HepG2 (cell line): ENCODE data around the gene SLC6A9. TPM values are rescaled to one million over a fixed set of nuclear protein-coding genes. Genes with fewer than 3 reads are reported as not detected.

Experiments used
- ATAC-seq: fragments of 200-7000 bp; cut with Tn5 transposase; 3 replicates; pipeline ENCODE4 v1.9.1; 2020; ENCODE audit warnings: mild to moderate bottlenecking, moderate library complexity
- BruUV-seq: library from RNA; stranded (reverse); fragments of 400-500 nt; replicated peaks from 2 replicates; lab custom pipeline; 2021; lab: Mats Ljungman, UMichigan
- CTCF ChIA-PET: fragments of 300-600 bp; formaldehyde crosslinking; extraction: SDS; loops from one replicate; lab custom pipeline; 2021; ENCODE audit warnings: low total read pairs, inconsistent platforms, low intra/inter-chr PET ratio; lab: Yijun Ruan, JAX
- POLR2A ChIA-PET: fragments of 350-600 bp; sonication (Branson Sonifier 250); formaldehyde crosslinking; loops from one replicate; lab custom pipeline; 2020; ENCODE audit warnings: antibody characterized with exemption, inconsistent platforms; lab: Yijun Ruan, JAX
- DNase-seq: peaks from one replicate; pipeline ENCODE4 v3.0.0-alpha.2; 2015; ENCODE audit warnings: low spot score
- FAIRE-seq: peaks from 3 replicates; lab custom pipeline; 2011; peaks lifted over from hg19 to GRCh38; lab: Jason Lieb, UNC
- H2AFZ ChIP-seq: one replicate; pipeline ENCODE4 v1.6.1; 2011; ENCODE audit warnings: low read length, inconsistent platforms
- H3K27ac ChIP-seq: fragments of 300-600 bp; 3 replicates; pipeline ENCODE4 v1.8.0; 2011; ENCODE audit warnings: mixed run types, mild to moderate bottlenecking, mixed read lengths, low read length, inconsistent platforms; ENCODE audit not compliant: insufficient read depth; ENCODE audit errors: extremely low read length
- H3K27me3 ChIP-seq, 2 experiments: fragments of 200-600 bp in 1 of 2; 2 replicates in 1 of 2; 3 replicates in 1 of 2; pipeline versions ENCODE4 v1.6.0 to v1.8.0; 2011; ENCODE audit warnings: low read length in 2 of 2, mild to moderate bottlenecking in 2 of 2, moderate library complexity in 2 of 2, inconsistent platforms in 1 of 2; ENCODE audit not compliant: insufficient read depth in 2 of 2, control insufficient read depth in 1 of 2
- H3K36me3 ChIP-seq, 2 experiments: fragments of 200-600 bp in 1 of 2; replicated peaks in 1 of 2; 2 replicates in 1 of 2; 3 replicates in 1 of 2; pipeline versions ENCODE4 v1.5.1 to v1.8.0; 2011; ENCODE audit warnings: low read length in 2 of 2, inconsistent platforms in 1 of 2; ENCODE audit not compliant: insufficient read depth in 2 of 2, control insufficient read depth in 1 of 2
- H3K4me1 ChIP-seq: 2 replicates; pipeline ENCODE4 v1.5.1; 2012; ENCODE audit warnings: low read length, inconsistent platforms; ENCODE audit not compliant: insufficient read depth
- H3K4me2 ChIP-seq: 2 replicates; pipeline ENCODE4 v1.6.0; 2011; ENCODE audit warnings: low read depth, low read length, inconsistent platforms
- H3K4me3 ChIP-seq, 3 experiments: fragments of 200-600 bp in 1 of 3; sonication (generic), shearing (Covaris generic) in 1 of 3; replicated peaks in 1 of 3; 2 replicates each; pipeline ENCODE4 v1.5.1; 2011 to 2016; ENCODE audit warnings: low read length in 3 of 3, inconsistent platforms in 2 of 3, low read depth in 2 of 3, mild to moderate bottlenecking in 2 of 3, control low read depth in 1 of 3, mixed read lengths in 1 of 3; ENCODE audit not compliant: insufficient read depth in 1 of 3
- H3K79me2 ChIP-seq: one replicate; pipeline ENCODE4 v1.6.1; 2011; ENCODE audit warnings: low read length, inconsistent platforms; ENCODE audit not compliant: insufficient read depth
- H3K9ac ChIP-seq: 2 replicates; pipeline ENCODE4 v1.6.0; 2011; ENCODE audit warnings: mild to moderate bottlenecking, low read depth, low read length, inconsistent platforms; ENCODE audit not compliant: insufficient read depth
- H3K9me3 ChIP-seq: 2 replicates; pipeline ENCODE4 v1.5.1; 2012; ENCODE audit warnings: mild to moderate bottlenecking, low read length
- H4K20me1 ChIP-seq: 2 replicates; pipeline ENCODE4 v1.6.0; 2011; ENCODE audit warnings: inconsistent platforms, mild to moderate bottlenecking, low read length, moderate library complexity; ENCODE audit not compliant: insufficient read depth
- DNMT1 ChIP-seq: sonication (generic); formaldehyde crosslinking; IDR thresholded peaks from 2 replicates; pipeline ENCODE4 v1.5.1; 2020; ENCODE audit warnings: mild to moderate bottlenecking, missing genetic modification reagents
- FOXP1 ChIP-seq, 2 experiments: fragments of 450-650 bp in 1 of 2; IDR thresholded peaks; 2 replicates each; pipeline ENCODE4 v1.6.1; 2017 to 2018; ENCODE audit warnings: antibody characterized with exemption in 1 of 2
- GMEB2 ChIP-seq: IDR thresholded peaks from 2 replicates; pipeline ENCODE4 v1.6.1; 2016; ENCODE audit warnings: missing biosample characterization, missing genetic modification reagents, low read depth
- MEIS1 ChIP-seq: sonication (generic); formaldehyde crosslinking; IDR thresholded peaks from 2 replicates; pipeline ENCODE4 v1.9.0; 2021; ENCODE audit warnings: mild to moderate bottlenecking, missing genetic modification reagents, moderate library complexity, borderline replicate concordance
- SAFB2 ChIP-seq: sonication (generic); formaldehyde crosslinking; IDR thresholded peaks from 2 replicates; pipeline ENCODE4 v1.5.1; 2020; ENCODE audit warnings: missing genetic modification reagents, low read depth, mild to moderate bottlenecking, borderline replicate concordance
- ZFP90 ChIP-seq: sonication (generic); formaldehyde crosslinking; IDR thresholded peaks from 2 replicates; pipeline ENCODE4 v1.8.0; 2022; ENCODE audit warnings: missing genetic modification reagents, mild to moderate bottlenecking, inconsistent platforms, borderline replicate concordance
- ZGPAT ChIP-seq: IDR thresholded peaks from 2 replicates; pipeline ENCODE4 v1.6.1; 2016; ENCODE audit warnings: mild to moderate bottlenecking
- ZNF713 ChIP-seq: sonication (generic); formaldehyde crosslinking; IDR thresholded peaks from 2 replicates; pipeline ENCODE4 v1.4.0; 2020; ENCODE audit warnings: mild to moderate bottlenecking, missing genetic modification reagents
- in situ Hi-C: cut with HindIII; loops from 2 replicates; pipeline ENCODE4 v1.10.0; 2017; ENCODE audit warnings: low pct_unique_long_range_greater_than_20kb; ENCODE audit not compliant: extremely low pct_ligation_motif_present
- intact Hi-C: fragments of 100-400 bp; cut with micrococcal nuclease; formaldehyde crosslinking; loops from one replicate; pipeline ENCODE4 v1.10.0; 2022; ENCODE audit not compliant: unreplicated experiment
- polyA plus RNA-seq, 8 experiments: library from polyadenylated mRNA; depleted of rRNA in 3 of 8; stranded (reverse) in 7 of 8; unstranded in 1 of 8; fragments of >200 nt; fragmentation: Illumina TruSeq in 4 of 8; extraction: Trizol in 4 of 8; gene quantifications; 2 replicates each; pipeline versions ENCODE4 v1.2.1 to v1.2.3, GENCODE V29; 2011 to 2016; ENCODE audit warnings: low read depth in 4 of 8, missing spikeins in 1 of 8, mixed read lengths in 1 of 8; ENCODE audit not compliant: insufficient read depth in 1 of 8
- total RNA-seq, 5 experiments: library from RNA; depleted of rRNA; stranded (reverse); fragments of >200 nt; fragmentation: Illumina TruSeq; extraction: Trizol; gene quantifications; 2 replicates each; pipeline ENCODE4 v1.2.3, GENCODE V29; 2016; ENCODE audit warnings: low read depth in 1 of 5
- TF ChIP-seq, protein P1 (sequence below): conservative IDR thresholded peaks from 2 replicates; pipeline ENCODE4 v1.6.1; 2018; ENCODE audit warnings: missing genetic modification reagents
- TF ChIP-seq, protein P2 (sequence below): sonication (generic); formaldehyde crosslinking; conservative IDR thresholded peaks from 2 replicates; pipeline ENCODE4 v1.8.0; 2022; ENCODE audit warnings: missing genetic modification reagents

SLC6A9 gene
- total and polyA plus RNA-seq, 2 of the 13 experiments (the other 11 are each of a cell fraction or from before 2014, with no cell fraction given): 8.5 to 9.9 TPM

DNA sequence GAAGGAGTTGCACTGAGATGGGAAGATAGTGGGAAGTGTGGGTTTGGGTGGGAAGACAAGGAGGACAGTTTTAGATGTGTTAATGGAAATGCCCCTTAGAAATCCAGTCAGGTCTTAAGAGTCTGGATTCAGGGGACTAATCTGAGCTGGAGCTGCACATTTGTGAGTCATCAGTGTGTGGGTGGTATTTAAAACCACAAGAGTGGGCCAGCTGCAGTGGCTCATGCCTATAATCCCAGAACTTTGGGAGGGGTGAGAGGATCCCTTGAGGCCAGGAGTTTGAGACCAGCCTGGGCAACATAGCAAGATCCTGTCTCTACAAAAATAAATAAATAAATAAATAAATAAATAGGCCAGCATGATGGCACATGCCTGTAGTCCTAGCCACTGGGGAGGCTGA lies 40.9 kb upstream of the SLC6A9 start:
- Histone ChIP-seq H3K9ac (no peak overlapping the region), H3K9me3 (no peaks in the 10 kb centered on the region), H2AFZ (no peak overlapping the region), H3K4me2 (no peak overlapping the region), H3K4me3 (no peak overlapping the region), H3K27me3 (peaks cover 0 to 17% of the 10 kb centered on the region in 2 experiments; a peak in 3 of 5 replicates), H4K20me1 (no peaks in the 10 kb centered on the region), H3K36me3 (no peaks in the 10 kb centered on the region), H3K79me2 (no peaks in the 10 kb centered on the region), H3K4me1 (peaks cover 28% of the 10 kb centered on the region), H3K27ac (no peak overlapping the region)
- DNase-seq (no peak), ATAC-seq (no peak), FAIRE-seq (no peak)
- ChIA-PET CTCF (no interaction called here), POLR2A (no interaction called here)
- in situ Hi-C loops: no loop called here
- intact Hi-C loops: no loop called here
- TF ChIP-seq SAFB2 (CRISPR knock-in tag) (no peak), MEIS1 (CRISPR knock-in tag) (no peak), DNMT1 (no peak), GMEB2 (CRISPR knock-in tag) (no peak), ZNF713 (CRISPR knock-in tag) (no peak), ZGPAT (CRISPR knock-in tag) (no peak), FOXP1 (IDR thresholded peaks at IDR 0.05) (no peak), FOXP1 (CRISPR knock-in tag; IDR thresholded peaks at IDR 0.05) (no peak), ZFP90 (CRISPR knock-in tag) (no peak)
- TF ChIP-seq, protein P1, sequence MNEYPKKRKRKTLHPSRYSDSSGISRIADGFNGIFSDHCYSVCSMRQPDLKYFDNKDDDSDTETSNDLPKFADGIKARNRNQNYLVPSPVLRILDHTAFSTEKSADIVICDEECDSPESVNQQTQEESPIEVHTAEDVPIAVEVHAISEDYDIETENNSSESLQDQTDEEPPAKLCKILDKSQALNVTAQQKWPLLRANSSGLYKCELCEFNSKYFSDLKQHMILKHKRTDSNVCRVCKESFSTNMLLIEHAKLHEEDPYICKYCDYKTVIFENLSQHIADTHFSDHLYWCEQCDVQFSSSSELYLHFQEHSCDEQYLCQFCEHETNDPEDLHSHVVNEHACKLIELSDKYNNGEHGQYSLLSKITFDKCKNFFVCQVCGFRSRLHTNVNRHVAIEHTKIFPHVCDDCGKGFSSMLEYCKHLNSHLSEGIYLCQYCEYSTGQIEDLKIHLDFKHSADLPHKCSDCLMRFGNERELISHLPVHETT: no peak
- TF ChIP-seq, protein P2, sequence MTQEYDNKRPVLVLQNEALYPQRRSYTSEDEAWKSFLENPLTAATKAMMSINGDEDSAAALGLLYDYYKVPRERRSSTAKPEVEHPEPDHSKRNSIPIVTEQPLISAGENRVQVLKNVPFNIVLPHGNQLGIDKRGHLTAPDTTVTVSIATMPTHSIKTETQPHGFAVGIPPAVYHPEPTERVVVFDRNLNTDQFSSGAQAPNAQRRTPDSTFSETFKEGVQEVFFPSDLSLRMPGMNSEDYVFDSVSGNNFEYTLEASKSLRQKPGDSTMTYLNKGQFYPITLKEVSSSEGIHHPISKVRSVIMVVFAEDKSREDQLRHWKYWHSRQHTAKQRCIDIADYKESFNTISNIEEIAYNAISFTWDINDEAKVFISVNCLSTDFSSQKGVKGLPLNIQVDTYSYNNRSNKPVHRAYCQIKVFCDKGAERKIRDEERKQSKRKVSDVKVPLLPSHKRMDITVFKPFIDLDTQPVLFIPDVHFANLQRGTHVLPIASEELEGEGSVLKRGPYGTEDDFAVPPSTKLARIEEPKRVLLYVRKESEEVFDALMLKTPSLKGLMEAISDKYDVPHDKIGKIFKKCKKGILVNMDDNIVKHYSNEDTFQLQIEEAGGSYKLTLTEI (CRISPR knock-in tag): no peak
- no TSS peak for BruUV-seq
